ENCODE data around the gene CCND2. TPM values are rescaled to one million over a fixed set of nuclear protein-coding genes. Genes with fewer than 3 reads are reported as not detected.

The CCND2 gene
- total and polyA plus RNA-seq, 2 of the 4 experiments (the other 2 are of a cell fraction) = 1.1 to 2.3 TPM

GRCh38 chr12:4256043-4256826, 17.3 kb upstream of the CCND2 start:
- Histone ChIP-seq H2BK15ac (ENCODE audit: low read depth, low read length) (no peak overlapping the region), H3K27me3 (ENCODE audit: control insufficient read depth, insufficient read depth, low read length) (peaks cover 10% of the 10 kb centered on the region; the same call in 1 of the 2 replicates), H3K4me1 (ENCODE audit: control insufficient read depth, insufficient read depth, low read length) (no peaks in the 10 kb centered on the region), H2BK5ac (ENCODE audit: low read depth, low read length, poor library complexity, severe bottlenecking) (no peak overlapping the region), H2BK120ac (ENCODE audit: low read depth, low read length) (no peak overlapping the region), H4K91ac (ENCODE audit: insufficient read depth, low read depth, low read length) (no peak overlapping the region), H3K36me3 (ENCODE audit: control insufficient read depth, insufficient read depth, low read length) (no peaks in the 10 kb centered on the region), H3K9me1 (ENCODE audit: insufficient read depth, low read length) (no peaks in the 10 kb centered on the region), H3K9ac (ENCODE audit: low read depth, low read length) (no peak overlapping the region), H2BK20ac (ENCODE audit: low read depth, low read length) (no peak overlapping the region), H4K20me1 (ENCODE audit: insufficient read depth, low read length) (no peaks in the 10 kb centered on the region), H3K79me1 (ENCODE audit: low read depth in 1 of 2, low read length in 2 of 2) (no peaks in the 10 kb centered on the region), H3K18ac (ENCODE audit: low read depth, low read length) (no peak overlapping the region), H3K56ac (ENCODE audit: extremely low read depth, insufficient read depth, low read length) (no peak overlapping the region), H3K27ac (ENCODE audit: insufficient read depth, low read length) (no peak overlapping the region), H3K9me3 (ENCODE audit: control insufficient read depth, insufficient read depth, low read length) (no peaks in the 10 kb centered on the region), H3K23ac (ENCODE audit: low read depth, low read length) (no peak overlapping the region), H2AFZ (replicated peaks; ENCODE audit: low read length, poor library complexity) (no peak overlapping the region), H3K4ac (ENCODE audit: low read depth, low read length) (no peak overlapping the region), H3K14ac (replicated peaks; ENCODE audit: low read depth, low read length) (no peak overlapping the region), H4K8ac (ENCODE audit: low read depth in 2 of 2, low read length in 2 of 2) (no peak overlapping the region), H3K4me3 (ENCODE audit: insufficient read depth, low read depth, low read length) (no peak overlapping the region), H2AK9ac (replicated peaks; ENCODE audit: low read depth, low read length, poor library complexity) (no peak overlapping the region), H3K4me2 (ENCODE audit: low read depth, low read length) (no peak overlapping the region), H2AK5ac (ENCODE audit: low read depth, low read length) (no peak overlapping the region), H4K5ac (ENCODE audit: low read depth, low read length) (no peak overlapping the region)
- in situ Hi-C loops (cut with MboI; ENCODE audit: low sequenced_read_pairs) (no loop called here), dilution Hi-C loops (cut with HindIII; ENCODE audit: low sequenced_read_pairs, unreplicated experiment) (no loop called here), intact Hi-C loops (cut with micrococcal nuclease) (no loop called here)
- no peak for TF ChIP-seq MAFK (IDR thresholded peaks at IDR 0.05; ENCODE audit: low read depth, low read length)
- TF ChIP-seq POLR2A (IDR thresholded peaks at IDR 0.05; ENCODE audit: low read depth, low read length) = no peak
- ChIA-PET CTCF (no interaction called here), POLR2A (ENCODE audit: unreplicated experiment) (interaction anchor here (0.9 kb wide), 1 partner anchor 98 kb away, joined by 4 read pairs; no protein-coding TSS in a partner anchor)
- no TSS peak for BruUV-seq (replicated peaks)
- ATAC-seq (ENCODE audit: low read depth) (no peak), DNase-seq (no peak)
- no CpG with 5 or more reads among the region's 2 CpGs for WGBS, 2 experiments (ENCODE audit: extremely low coverage in 2 of 2, insufficient read length in 1 of 2)

Measured in IMR-90 (cell line).